Endodermal cell (in vitro differentiated cells): Measurements from ENCODE around the gene TRIM2. TPM values are rescaled to one million over a fixed set of nuclear protein-coding genes. Genes with fewer than 3 reads are reported as not detected.
A peak's percentile ranks its signal among the peaks of the same experiment; 100 is the strongest.

Source experiments
- DNase-seq: peaks from one replicate; pipeline ENCODE4 v3.0.0-alpha.2; 2017
- H3K27ac ChIP-seq: 2 replicates; pipeline ENCODE4 v1.5.1; 2013; ENCODE audit warnings: mild to moderate bottlenecking, low read depth, low read length, moderate library complexity
- H3K27me3 ChIP-seq: 2 replicates; pipeline ENCODE4 v1.6.1; 2013; ENCODE audit warnings: mild to moderate bottlenecking, low read length, moderate library complexity; ENCODE audit not compliant: insufficient read depth, control insufficient read depth, poor library complexity, severe bottlenecking
- H3K36me3 ChIP-seq: 2 replicates; pipeline ENCODE4 v1.7.0; 2013; ENCODE audit warnings: mild to moderate bottlenecking, low read length, moderate library complexity; ENCODE audit not compliant: control insufficient read depth, insufficient read depth
- H3K4me1 ChIP-seq: one replicate; pipeline ENCODE4 v1.7.0; 2013; ENCODE audit warnings: low read length; ENCODE audit not compliant: control insufficient read depth, insufficient read depth
- H3K4me3 ChIP-seq: 2 replicates; pipeline ENCODE4 v1.5.1; 2013; ENCODE audit warnings: mild to moderate bottlenecking, low read length, moderate library complexity
- H3K9ac ChIP-seq: 2 replicates; pipeline ENCODE4 v1.6.1; 2013; ENCODE audit warnings: mild to moderate bottlenecking, low read length, moderate library complexity; ENCODE audit not compliant: poor library complexity, severe bottlenecking; ENCODE audit errors: extremely low read depth
- H3K9me3 ChIP-seq: 2 replicates; pipeline ENCODE4 v1.6.1; 2013; ENCODE audit warnings: mild to moderate bottlenecking, low read length, moderate library complexity; ENCODE audit not compliant: control insufficient read depth
- H3K27ac Mint-ChIP-seq: 2 replicates; pipeline ENCODE4 v1.8.0; 2020; ENCODE audit warnings: mixed read lengths
- H3K27me3 Mint-ChIP-seq: 2 replicates; pipeline ENCODE4 v1.8.0; 2021; ENCODE audit warnings: mild to moderate bottlenecking, mixed read lengths; ENCODE audit not compliant: insufficient read depth
- H3K36me3 Mint-ChIP-seq: 2 replicates; pipeline ENCODE4 v1.8.0; 2020; ENCODE audit warnings: low read depth, mixed read lengths
- H3K4me1 Mint-ChIP-seq: 2 replicates; pipeline ENCODE4 v1.8.0; 2020; ENCODE audit warnings: mixed read lengths
- H3K4me3 Mint-ChIP-seq: 2 replicates; pipeline ENCODE4 v1.8.0; 2020; ENCODE audit warnings: mild to moderate bottlenecking, moderate library complexity, mixed read lengths
- H3K9me3 Mint-ChIP-seq: 2 replicates; pipeline ENCODE4 v1.8.0; 2020; ENCODE audit warnings: mild to moderate bottlenecking, mixed read lengths
- CTCF ChIP-seq: fragments of 200-600 bp; sonication (generic); conservative IDR thresholded peaks from 2 replicates; pipeline ENCODE4 v1.5.0; 2021; ENCODE audit warnings: antibody characterized with exemption, mild to moderate bottlenecking
- WGBS, 2 experiments: methylation state at CpG; one replicate each; pipeline versions ENCODE4 v1.1.5 to v1.1.7; 2013; ENCODE audit warnings: missing lambda C conversion rate in 2 of 2, mixed read lengths in 1 of 2; ENCODE audit not compliant: insufficient coverage in 1 of 2, insufficient read length in 1 of 2; 5-methylcytosine and 5-hydroxymethylcytosine counted together
- total RNA-seq, 2 donors: library from RNA; stranded (reverse); fragmentation: NEBNext Ultra II Directional in 1 of 2; extraction: Animal tissue kit (Norgen Biotek cat#: 25700) in 1 of 2; gene quantifications; 2 replicates in 1 of 2; 3 replicates in 1 of 2; pipeline ENCODE4 v1.2.1, GENCODE V29; 2021

The TRIM2 gene
- total RNA-seq, 2 donors from 2014 or later, result 31.8 to 56.1 TPM

GRCh38 chr4:153223427-153223801 lies 19.2 kb downstream of the TRIM2 start:
- Histone ChIP-seq H3K4me3 (peak overlapping the region; percentile 80), H3K9ac (peak overlapping the region; percentile 26), H3K27me3 (no peaks in the 10 kb centered on the region), H3K27ac (peak overlapping the region; percentile 80), H3K4me1 (peaks cover 9% of the 10 kb centered on the region), H3K36me3 (peaks cover 9% of the 10 kb centered on the region), H3K9me3 (peaks cover 11% of the 10 kb centered on the region)
- Mint-ChIP-seq H3K27ac (no peak overlapping the region), H3K4me3 (peak overlapping the region; percentile 64), H3K9me3 (peaks cover 11% of the 10 kb centered on the region), H3K4me1 (peaks cover 31% of the 10 kb centered on the region), H3K27me3 (peaks cover 52% of the 10 kb centered on the region), H3K36me3 (peaks cover 24% of the 10 kb centered on the region)
- 29 to 30% methylated on average over 5 to 9 of the region's 9 CpGs for WGBS, 2 experiments
- TF ChIP-seq CTCF, result no peak
- DNase-seq, result no peak

- 72% methylated on average over 1 of the region's 1 CpG; no CpG with 5 or more reads in 1 of the 2 experiments for WGBS, 2 experiments
- Mint-ChIP-seq H3K27ac (no peak overlapping the region), H3K4me1 (peaks cover 26% of the 10 kb centered on the region), H3K9me3 (peaks cover 11% of the 10 kb centered on the region), H3K4me3 (peak overlapping the region; percentile 64), H3K36me3 (peaks cover 24% of the 10 kb centered on the region), H3K27me3 (peaks cover 52% of the 10 kb centered on the region)
- Histone ChIP-seq H3K9ac (no peak overlapping the region), H3K27me3 (no peaks in the 10 kb centered on the region), H3K9me3 (peaks cover 11% of the 10 kb centered on the region), H3K4me3 (peak overlapping the region; percentile 80), H3K36me3 (peaks cover 9% of the 10 kb centered on the region), H3K4me1 (peaks cover 9% of the 10 kb centered on the region), H3K27ac (no peak overlapping the region)
- TF ChIP-seq CTCF, result no peak
- no peak for DNase-seq
Observed at GRCh38 chr4:153223930-153224329, 19.7 kb downstream of the TRIM2 start.

- Mint-ChIP-seq H3K27me3 (peaks cover 52% of the 10 kb centered on the region), H3K27ac (no peak overlapping the region), H3K9me3 (peaks cover 11% of the 10 kb centered on the region), H3K4me1 (peaks cover 23% of the 10 kb centered on the region), H3K36me3 (peaks cover 24% of the 10 kb centered on the region), H3K4me3 (no peak overlapping the region)
- H3K4me1 ChIP-seq, result peaks cover 9% of the 10 kb centered on the region
- WGBS, 2 experiments, result 88 to 100% methylated on average over 1 of the region's 1 CpG
- peaks cover 11% of the 10 kb centered on the region for H3K9me3 ChIP-seq
- no peaks in the 10 kb centered on the region for H3K27me3 ChIP-seq
- no peak for TF ChIP-seq CTCF
- H3K4me3 ChIP-seq, result peak overlapping the region; percentile 80
- no peak overlapping the region for H3K9ac ChIP-seq
- H3K36me3 ChIP-seq, result peaks cover 9% of the 10 kb centered on the region
- H3K27ac ChIP-seq, result no peak overlapping the region
- no peak for DNase-seq
Observed at GRCh38 chr4:153224474-153224873, 20.2 kb downstream of the TRIM2 start.
